ENCODE results near the gene NOL11.
A peak's percentile ranks its signal among the peaks of the same experiment; 100 is the strongest.
"Not testable (repeated sequence)": the region's sequence is repeated elsewhere in the genome, so short reads cannot be mapped to it uniquely, and the experiment has no call there.

The NOL11 gene

GRCh38 chr17:67756766-67757165, 39.0 kb downstream of the NOL11 start:
- DNase-seq: not testable (repeated sequence)

DNA sequence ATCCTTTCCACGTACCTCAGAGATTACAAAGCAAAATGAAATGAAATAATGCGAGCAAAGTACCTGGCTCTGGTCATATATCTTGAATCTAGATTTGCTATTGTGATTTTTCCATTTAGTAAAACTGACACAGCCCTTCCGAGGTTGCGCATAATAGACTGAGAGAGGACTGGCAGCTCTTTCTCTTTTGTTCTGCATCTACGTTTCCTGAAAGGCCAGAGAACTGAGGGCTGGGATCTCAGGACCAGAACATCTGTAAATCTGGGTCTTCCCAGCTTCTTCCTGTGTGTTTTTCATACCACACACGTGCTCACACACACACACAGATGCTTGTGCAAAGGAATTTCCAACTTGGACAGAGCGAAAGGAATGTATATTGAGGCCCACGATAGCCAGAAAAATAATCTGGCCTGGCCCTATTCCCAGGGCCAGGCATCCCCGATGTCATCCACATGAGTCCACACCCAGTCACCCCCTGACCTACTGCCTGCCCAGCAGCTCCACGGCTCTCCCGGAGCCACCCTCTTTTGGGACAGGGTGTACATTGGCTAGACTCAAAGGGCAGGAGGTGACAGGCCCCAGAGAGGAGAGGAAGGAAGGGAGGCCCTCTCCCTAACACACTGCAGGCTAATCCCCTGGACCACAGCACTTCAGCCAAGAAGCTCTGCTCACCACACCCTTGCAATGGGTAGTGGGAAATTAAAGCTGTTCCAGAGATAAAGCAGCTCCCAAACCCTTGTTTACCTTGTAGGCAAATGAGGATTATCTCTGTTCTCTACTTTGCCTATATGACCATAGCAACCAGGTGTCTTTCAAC, 41.8 kb downstream of the NOL11 start:
- DNase-seq: no peak

DNA sequence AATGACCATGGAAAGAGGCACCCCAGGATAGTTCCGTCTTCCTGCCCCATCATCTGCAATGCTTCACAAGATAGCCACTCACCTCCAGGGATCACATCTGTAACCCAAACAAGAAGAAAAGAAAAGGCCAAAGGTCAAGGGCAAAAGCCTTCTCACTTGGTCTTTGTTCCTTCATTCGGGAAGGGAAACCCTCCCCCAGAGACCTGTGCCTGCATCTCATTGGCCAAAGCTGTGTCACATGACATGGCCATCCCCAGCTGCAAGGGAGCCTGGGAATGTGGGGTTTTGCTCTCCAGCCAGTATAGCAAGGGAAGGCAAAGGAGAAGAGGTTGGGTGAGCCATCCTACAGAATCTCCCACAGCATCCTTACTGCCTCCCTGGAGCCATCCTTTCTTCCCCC, 47.9 kb downstream of the NOL11 start:
- no peak for DNase-seq

DNA sequence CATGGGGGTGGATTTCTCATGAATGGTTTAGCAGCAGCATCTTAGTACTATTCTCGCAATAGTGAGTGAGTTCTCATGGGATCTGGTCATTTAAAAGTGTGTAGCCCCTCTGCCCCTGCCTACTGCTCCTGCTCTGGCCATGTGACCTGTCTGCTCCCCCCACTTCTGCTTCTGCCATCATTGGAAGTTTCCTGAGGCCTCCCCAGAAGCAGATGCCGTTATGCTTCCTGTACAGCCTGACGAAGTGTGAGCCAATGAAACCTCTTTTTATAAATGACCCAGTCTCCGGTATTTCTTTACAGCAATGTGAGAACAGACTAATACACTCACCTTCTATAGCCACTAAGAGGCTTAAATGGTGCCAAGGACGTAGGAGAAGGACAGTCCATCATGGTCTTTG, 51.5 kb downstream of the NOL11 start:
- DNase-seq: no peak

DNA sequence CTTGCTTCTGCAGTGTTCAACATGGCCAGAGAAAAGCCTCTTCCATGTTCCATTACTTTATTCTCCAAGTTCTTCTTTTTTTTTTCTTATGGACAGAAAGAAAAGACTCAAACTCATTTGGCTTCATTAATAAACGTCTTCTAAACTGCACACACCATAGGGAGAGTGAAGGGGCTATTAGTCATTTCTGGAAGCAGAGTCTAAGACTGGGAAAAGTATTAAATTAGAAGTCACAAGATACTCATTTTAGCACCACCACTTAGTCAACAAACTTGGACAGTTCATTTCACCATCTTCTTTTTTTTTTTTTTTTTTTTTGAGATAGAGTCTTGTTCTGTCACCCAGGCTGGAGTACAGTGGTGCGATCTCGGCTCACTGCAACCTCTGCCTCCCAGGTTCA, 52.8 kb downstream of the NOL11 start:
- DNase-seq: peak; percentile 21

- no peak for DNase-seq
These were observed 54.9 kb downstream of the NOL11 start for GRCh38 chr17:67772679-67773078.

DNA sequence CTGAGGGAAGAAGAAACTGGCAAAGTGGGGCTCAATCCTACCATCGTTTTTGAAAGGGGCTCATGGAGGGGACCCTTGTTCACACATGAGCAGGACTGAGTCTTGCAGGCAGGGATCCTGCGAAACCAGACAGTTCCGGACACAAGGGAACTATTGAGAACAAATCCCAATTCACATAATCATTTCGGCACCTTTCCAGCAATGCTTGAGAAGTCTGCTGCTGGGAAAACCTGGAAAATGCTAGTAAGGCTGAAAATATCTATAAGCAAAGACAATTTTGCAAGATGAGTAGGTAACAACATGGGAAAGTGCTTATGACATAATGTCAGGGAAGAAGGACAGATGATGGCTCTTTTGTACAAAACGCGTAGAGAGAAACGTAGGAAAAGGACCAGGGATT, 55.5 kb downstream of the NOL11 start:
- no peak for DNase-seq

DNA sequence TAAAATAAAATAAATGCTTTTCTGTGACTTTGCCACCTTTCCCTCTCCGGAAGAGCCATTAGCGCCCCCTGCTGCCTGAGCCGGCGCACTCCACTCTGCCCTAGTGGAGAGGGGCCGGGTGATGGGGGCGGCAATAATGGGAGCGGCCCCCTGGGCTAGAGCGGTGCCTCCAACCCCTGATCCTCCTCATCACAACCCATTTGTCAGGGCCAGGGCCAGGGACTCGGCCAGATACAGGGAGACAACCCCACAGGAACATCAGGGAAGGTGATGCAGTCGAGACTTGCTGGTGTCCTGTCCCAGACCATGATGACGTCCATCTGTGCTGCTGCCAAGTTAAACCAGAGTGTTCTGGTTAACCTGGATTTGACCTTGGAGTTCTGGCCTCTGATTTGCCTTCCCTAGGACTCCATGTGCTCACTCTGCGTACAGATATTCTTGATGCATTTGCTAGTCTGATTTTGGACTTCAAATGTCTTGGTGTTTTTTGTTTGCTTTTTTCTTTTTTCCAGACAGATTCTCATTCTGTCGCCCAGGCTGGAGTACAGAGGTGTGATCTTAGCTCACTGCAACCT, 61.4 kb downstream of the NOL11 start:
- peak; percentile 55 for DNase-seq

DNA sequence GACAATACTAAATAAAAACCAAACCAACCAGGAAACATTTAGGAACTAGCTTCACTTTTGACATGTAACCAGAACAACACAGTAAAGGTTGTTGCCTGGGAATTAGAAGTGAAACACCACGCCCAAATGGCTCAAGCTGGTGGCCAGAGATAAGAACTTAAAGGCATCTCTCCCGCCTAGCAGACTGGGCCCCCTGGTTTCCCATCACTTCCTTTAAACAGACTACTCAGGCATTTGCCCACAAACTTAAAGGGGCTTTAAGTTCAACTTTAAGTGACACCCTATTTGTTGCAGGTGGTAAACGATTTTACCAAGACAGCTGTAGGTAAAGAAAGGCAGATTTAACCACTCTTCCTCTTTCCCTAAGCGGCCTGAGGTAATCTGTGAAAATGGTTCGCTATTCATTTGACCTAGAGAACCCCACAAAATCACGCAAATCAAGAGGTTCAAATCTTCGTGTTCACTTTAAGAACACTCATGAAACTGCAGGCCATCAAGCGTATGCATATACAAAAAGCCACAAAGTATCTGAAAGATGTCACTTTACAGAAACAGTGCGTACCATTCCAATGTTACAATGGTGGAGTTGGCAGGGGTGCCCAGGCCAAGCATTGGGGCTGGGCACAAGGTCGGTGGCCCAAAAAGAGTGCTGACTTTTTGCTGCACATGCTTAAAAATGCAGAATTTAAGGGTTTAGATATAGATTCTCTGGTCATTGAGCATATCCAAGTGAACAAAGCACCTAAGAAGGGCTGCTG, 66.8 kb downstream of the NOL11 start:
- no peak for DNase-seq

DNA sequence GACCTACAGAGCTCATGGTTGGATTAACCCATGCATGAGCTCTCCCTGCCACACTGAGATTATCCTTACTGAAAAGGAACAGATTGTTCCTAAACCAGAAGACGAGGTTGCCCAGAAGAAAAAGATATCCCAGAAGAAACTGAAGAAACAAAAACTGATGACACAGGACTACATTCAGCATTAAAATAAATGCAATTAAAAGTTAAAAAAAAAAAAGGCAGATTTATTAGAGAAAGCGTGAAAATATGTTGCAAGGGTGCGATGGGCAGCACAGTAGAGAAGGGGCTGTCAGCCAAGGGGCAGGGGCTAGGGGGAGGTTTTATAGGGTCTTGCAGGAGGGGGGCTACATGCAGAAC, 67.4 kb downstream of the NOL11 start:
- DNase-seq: no peak

GRCh38 chr17:67785504-67785903, 67.8 kb downstream of the NOL11 start:
- no peak for DNase-seq
